ENCODE results near the gene WWTR1.

Gene WWTR1

GRCh38 chr3:149589332-149589731, 68.5 kb downstream of the WWTR1 start:
- DNase-seq = no peak

- no peak for DNase-seq
Observed at GRCh38 chr3:149588909-149589308, 68.9 kb downstream of the WWTR1 start.

- no peak for DNase-seq
Observed at GRCh38 chr3:149587383-149587782, 70.4 kb downstream of the WWTR1 start.

GRCh38 chr3:149586871-149587270, 71.0 kb downstream of the WWTR1 start:
- no peak for DNase-seq

- no peak for DNase-seq
Observed at GRCh38 chr3:149585401-149585726, 72.5 kb downstream of the WWTR1 start.

- no peak for DNase-seq
Observed at GRCh38 chr3:149583921-149584635, 73.7 kb downstream of the WWTR1 start.

GRCh38 chr3:149582395-149582794, 75.4 kb downstream of the WWTR1 start:
- DNase-seq = no peak

- no peak for DNase-seq
Observed at GRCh38 chr3:149581681-149582370, 76.0 kb downstream of the WWTR1 start.

GRCh38 chr3:149581248-149581647, 76.6 kb downstream of the WWTR1 start:
- DNase-seq = no peak

- no peak for DNase-seq
Observed at GRCh38 chr3:149579838-149580542, 77.8 kb downstream of the WWTR1 start.

- DNase-seq = no peak
Observed at GRCh38 chr3:149579161-149579560, 78.7 kb downstream of the WWTR1 start.

- no peak for DNase-seq
Observed at GRCh38 chr3:149577801-149578200, 80.0 kb downstream of the WWTR1 start.

- no peak for DNase-seq
Observed at GRCh38 chr3:149575961-149576564, 81.8 kb downstream of the WWTR1 start.

GRCh38 chr3:149575213-149575960, 82.4 kb downstream of the WWTR1 start:
- DNase-seq = no peak

GRCh38 chr3:149572796-149573414, 84.9 kb downstream of the WWTR1 start:
- DNase-seq = no peak

GRCh38 chr3:149571381-149571780, 86.4 kb downstream of the WWTR1 start:
- no peak for DNase-seq

- DNase-seq = no peak
Observed at GRCh38 chr3:149570016-149570415, 87.8 kb downstream of the WWTR1 start.

GRCh38 chr3:149567381-149567780, 90.4 kb downstream of the WWTR1 start:
- no peak for DNase-seq

- DNase-seq = no peak
Observed at GRCh38 chr3:149566292-149566975, 91.4 kb downstream of the WWTR1 start.

GRCh38 chr3:149564079-149564478, 93.7 kb downstream of the WWTR1 start:
- DNase-seq = no peak

- no peak for DNase-seq
Observed at GRCh38 chr3:149563114-149563513, 94.7 kb downstream of the WWTR1 start.

- no peak for DNase-seq
Observed at GRCh38 chr3:149560617-149561016, 97.2 kb downstream of the WWTR1 start.

All from activated CD8-positive, alpha-beta memory T cell treated with anti-CD3 and anti-CD28 coated beads, Interleukin-2, amount 50 U/mL, for 4 hours (primary cell).